Hepatocyte (in vitro differentiated cells): ENCODE results near the gene OPCML. TPM values are rescaled to one million over a fixed set of nuclear protein-coding genes. Genes with fewer than 3 reads are reported as not detected.

Experiments used
- DNase-seq: peaks from one replicate; pipeline ENCODE4 v3.0.0-alpha.2; 2016; ENCODE audit warnings: low spot score
- H2AFZ ChIP-seq: fragments of 200-600 bp; sonication (generic); 2 replicates; pipeline ENCODE4 v1.6.0; 2016; ENCODE audit warnings: antibody characterized with exemption, mild to moderate bottlenecking
- H3K27ac ChIP-seq: fragments of 200-600 bp; sonication (generic); 2 replicates; pipeline ENCODE4 v1.5.1; 2016; ENCODE audit warnings: mild to moderate bottlenecking
- H3K27me3 ChIP-seq: fragments of 200-600 bp; sonication (generic); 2 replicates; pipeline ENCODE4 v1.6.1; 2016
- H3K36me3 ChIP-seq: fragments of 200-600 bp; sonication (generic); replicated peaks from 2 replicates; pipeline ENCODE4 v1.5.1; 2016; ENCODE audit warnings: low read depth; ENCODE audit not compliant: insufficient read depth
- H3K4me1 ChIP-seq: fragments of 200-600 bp; sonication (generic); 2 replicates; pipeline ENCODE4 v1.5.1; 2016; ENCODE audit warnings: mild to moderate bottlenecking, moderate library complexity; ENCODE audit not compliant: insufficient read depth
- H3K4me2 ChIP-seq: fragments of 200-600 bp; sonication (generic); 2 replicates; pipeline ENCODE4 v1.6.0; 2016
- H3K4me3 ChIP-seq: fragments of 200-600 bp; sonication (generic); 2 replicates; pipeline ENCODE4 v1.5.1; 2016; ENCODE audit warnings: mild to moderate bottlenecking
- H3K79me2 ChIP-seq: fragments of 200-600 bp; sonication (generic); 2 replicates; pipeline ENCODE4 v1.6.0; 2017; ENCODE audit warnings: mild to moderate bottlenecking
- H3K9me2 ChIP-seq: fragments of 200-600 bp; sonication (generic); replicated peaks from 2 replicates; pipeline ENCODE4 v1.6.0; 2017; ENCODE audit warnings: mild to moderate bottlenecking; ENCODE audit not compliant: insufficient read depth
- H3K9me3 ChIP-seq: fragments of 200-600 bp; sonication (generic); 2 replicates; pipeline ENCODE4 v1.5.1; 2016; ENCODE audit warnings: low read depth, mild to moderate bottlenecking
- H4K20me1 ChIP-seq: fragments of 200-600 bp; sonication (generic); 2 replicates; pipeline ENCODE4 v1.6.0; 2016; ENCODE audit warnings: mild to moderate bottlenecking; ENCODE audit not compliant: insufficient read depth, poor library complexity, severe bottlenecking
- CTCF ChIP-seq: fragments of 200-600 bp; sonication (generic); IDR thresholded peaks from 2 replicates; pipeline ENCODE4 v1.5.1; 2016; ENCODE audit warnings: antibody characterized with exemption, mild to moderate bottlenecking; ENCODE audit not compliant: poor library complexity
- EZH2 ChIP-seq: fragments of 200-600 bp; sonication (generic); IDR thresholded peaks from 2 replicates; pipeline ENCODE4 v1.6.1; 2016; ENCODE audit warnings: antibody characterized with exemption, mild to moderate bottlenecking, borderline replicate concordance
- EZH2phosphoT487 ChIP-seq: fragments of 200-600 bp; sonication (generic); IDR thresholded peaks from one replicate; pipeline ENCODE4 v1.6.1; 2018; ENCODE audit warnings: antibody characterized with exemption, mild to moderate bottlenecking, low read depth, moderate library complexity; ENCODE audit not compliant: unreplicated experiment, severe bottlenecking
- WGBS: methylation state at CpG from one replicate; pipeline ENCODE4 v1.1.6; 2016; ENCODE audit warnings: low lambda C conversion rate; ENCODE audit errors: missing lambda C conversion rate; 5-methylcytosine and 5-hydroxymethylcytosine counted together
- polyA plus RNA-seq: library from polyadenylated mRNA; unstranded; fragments of >200 nt; fragmentation: Nextera tagmentation; extraction: Ambion mirVana; gene quantifications from 2 replicates; pipeline ENCODE4 v1.2.1, GENCODE V29; 2016
- total RNA-seq: library from RNA; depleted of rRNA; stranded (reverse); fragments of >200 nt; gene quantifications from 2 replicates; pipeline ENCODE4 v1.2.3, GENCODE V29; 2014

The OPCML gene
- total and polyA plus RNA-seq, 2 experiments from 2014 or later, result 0.37 to 0.98 TPM

DNA sequence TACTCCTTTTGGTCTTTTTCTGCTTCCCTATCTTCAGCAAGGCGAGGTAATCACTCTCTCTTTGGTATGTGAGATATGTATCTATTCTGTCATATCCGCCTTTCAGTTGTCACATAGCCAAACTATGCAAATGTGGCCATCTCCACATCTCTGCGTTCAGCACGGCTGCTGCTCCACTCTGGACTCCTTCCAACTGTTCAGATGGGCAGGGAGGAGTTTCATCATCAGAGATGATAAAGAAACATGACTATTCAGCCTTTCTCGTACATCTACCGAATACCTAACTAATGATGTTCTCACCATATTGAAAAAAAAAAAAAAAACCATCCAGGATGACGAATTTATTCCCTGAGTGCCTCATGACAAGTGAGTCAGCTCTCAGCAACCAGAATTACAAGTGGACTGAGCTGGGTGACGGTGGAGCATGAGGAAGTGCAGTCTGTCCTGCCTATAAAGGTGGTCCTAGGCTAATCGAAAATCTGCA is 899.6 kb downstream of the OPCML start:
- no peaks in the 10 kb centered on the region for H3K9me2 ChIP-seq
- DNase-seq, result peak; percentile 66
- H2AFZ ChIP-seq, result no peak overlapping the region
- peak overlapping the region; percentile 76 for H3K27ac ChIP-seq
- no peaks in the 10 kb centered on the region for H3K9me3 ChIP-seq
- H3K36me3 ChIP-seq, result no peaks in the 10 kb centered on the region
- H3K4me3 ChIP-seq, result no peak overlapping the region
- whole genome bisulfite sequencing, result 73% methylated on average over 9 of the region's 9 CpGs
- TF ChIP-seq EZH2 (no peak), CTCF (no peak), EZH2phosphoT487 (no peak)
- no peaks in the 10 kb centered on the region for H4K20me1 ChIP-seq
- H3K4me1 ChIP-seq, result no peaks in the 10 kb centered on the region
- H3K4me2 ChIP-seq, result no peak overlapping the region
- no peaks in the 10 kb centered on the region for H3K79me2 ChIP-seq
- no peaks in the 10 kb centered on the region for H3K27me3 ChIP-seq

- Histone ChIP-seq H3K4me3 (no peak overlapping the region), H3K9me3 (no peaks in the 10 kb centered on the region), H3K4me2 (no peak overlapping the region), H3K4me1 (no peaks in the 10 kb centered on the region), H3K79me2 (no peaks in the 10 kb centered on the region), H3K27ac (no peak overlapping the region), H2AFZ (no peak overlapping the region), H3K36me3 (no peaks in the 10 kb centered on the region), H4K20me1 (no peaks in the 10 kb centered on the region), H3K9me2 (no peaks in the 10 kb centered on the region), H3K27me3 (no peaks in the 10 kb centered on the region)
- no peak for DNase-seq
- no peak for TF ChIP-seq EZH2phosphoT487
- no peak for TF ChIP-seq EZH2
- 86% methylated on average over 4 of the region's 4 CpGs for WGBS
Measured at GRCh38 chr11:132631989-132632388, 900.3 kb downstream of the OPCML start.

- TF ChIP-seq CTCF (no peak), EZH2 (no peak)
- no peaks in the 10 kb centered on the region for H3K79me2 ChIP-seq
Measured at GRCh38 chr11:132627981-132628380, 904.3 kb downstream of the OPCML start.

GRCh38 chr11:132626446-132626845 is 905.9 kb downstream of the OPCML start:
- H3K79me2 ChIP-seq, result no peaks in the 10 kb centered on the region
- H3K27me3 ChIP-seq, result no peaks in the 10 kb centered on the region
- no peaks in the 10 kb centered on the region for H3K9me3 ChIP-seq
- H3K27ac ChIP-seq, result no peak overlapping the region
- no peaks in the 10 kb centered on the region for H3K9me2 ChIP-seq
- H3K4me1 ChIP-seq, result no peaks in the 10 kb centered on the region
- no peaks in the 10 kb centered on the region for H4K20me1 ChIP-seq
- no peak overlapping the region for H3K4me3 ChIP-seq
- no peaks in the 10 kb centered on the region for H3K36me3 ChIP-seq
- DNase-seq, result no peak
- H3K4me2 ChIP-seq, result no peak overlapping the region
- H2AFZ ChIP-seq, result no peak overlapping the region
- WGBS, result 75% methylated on average over 2 of the region's 2 CpGs
- TF ChIP-seq EZH2phosphoT487, result no peak
- no peak for TF ChIP-seq CTCF
- no peak for TF ChIP-seq EZH2

More at GRCh38 chr11:132627981-132628380, 904.3 kb downstream of the OPCML start:
- WGBS, result 96% methylated on average over 3 of the region's 3 CpGs
- H2AFZ ChIP-seq, result no peak overlapping the region
- H3K4me2 ChIP-seq, result no peak overlapping the region
- DNase-seq, result no peak
- H4K20me1 ChIP-seq, result no peaks in the 10 kb centered on the region
- H3K4me3 ChIP-seq, result no peak overlapping the region
- H3K27ac ChIP-seq, result no peak overlapping the region
- no peaks in the 10 kb centered on the region for H3K27me3 ChIP-seq
- no peaks in the 10 kb centered on the region for H3K36me3 ChIP-seq
- H3K9me3 ChIP-seq, result no peaks in the 10 kb centered on the region
- H3K4me1 ChIP-seq, result no peaks in the 10 kb centered on the region
- H3K9me2 ChIP-seq, result no peaks in the 10 kb centered on the region
